Measurements from ENCODE around the gene ANKRD31.

The ANKRD31 gene

DNA sequence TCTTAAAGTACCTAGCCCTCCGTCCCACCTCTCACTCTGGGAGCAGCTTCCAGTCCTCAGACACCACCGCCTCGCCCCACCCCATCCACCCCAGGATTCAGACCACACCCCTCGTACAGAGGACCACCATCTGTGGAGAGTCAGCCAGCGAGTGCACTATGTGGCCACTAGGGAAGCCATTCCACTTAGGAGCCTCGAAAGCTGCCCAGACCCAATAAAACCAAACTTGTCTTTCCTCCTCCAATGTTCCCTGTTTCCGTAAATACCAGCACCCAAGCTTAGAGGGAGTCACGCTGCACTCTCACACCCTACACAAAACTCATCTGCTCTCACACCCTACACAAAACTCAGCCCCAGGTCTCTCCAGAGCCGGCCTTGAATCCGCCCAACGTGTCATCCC lies 186.3 kb downstream of the ANKRD31 start:
- ATAC-seq, result peak; percentile 57
- TF ChIP-seq, protein P1, sequence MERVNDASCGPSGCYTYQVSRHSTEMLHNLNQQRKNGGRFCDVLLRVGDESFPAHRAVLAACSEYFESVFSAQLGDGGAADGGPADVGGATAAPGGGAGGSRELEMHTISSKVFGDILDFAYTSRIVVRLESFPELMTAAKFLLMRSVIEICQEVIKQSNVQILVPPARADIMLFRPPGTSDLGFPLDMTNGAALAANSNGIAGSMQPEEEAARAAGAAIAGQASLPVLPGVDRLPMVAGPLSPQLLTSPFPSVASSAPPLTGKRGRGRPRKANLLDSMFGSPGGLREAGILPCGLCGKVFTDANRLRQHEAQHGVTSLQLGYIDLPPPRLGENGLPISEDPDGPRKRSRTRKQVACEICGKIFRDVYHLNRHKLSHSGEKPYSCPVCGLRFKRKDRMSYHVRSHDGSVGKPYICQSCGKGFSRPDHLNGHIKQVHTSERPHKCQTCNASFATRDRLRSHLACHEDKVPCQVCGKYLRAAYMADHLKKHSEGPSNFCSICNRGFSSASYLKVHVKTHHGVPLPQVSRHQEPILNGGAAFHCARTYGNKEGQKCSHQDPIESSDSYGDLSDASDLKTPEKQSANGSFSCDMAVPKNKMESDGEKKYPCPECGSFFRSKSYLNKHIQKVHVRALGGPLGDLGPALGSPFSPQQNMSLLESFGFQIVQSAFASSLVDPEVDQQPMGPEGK (CRISPR knock-in tag; IDR thresholded peaks at IDR 0.05; ENCODE audit: borderline replicate concordance), result no peak

DNA sequence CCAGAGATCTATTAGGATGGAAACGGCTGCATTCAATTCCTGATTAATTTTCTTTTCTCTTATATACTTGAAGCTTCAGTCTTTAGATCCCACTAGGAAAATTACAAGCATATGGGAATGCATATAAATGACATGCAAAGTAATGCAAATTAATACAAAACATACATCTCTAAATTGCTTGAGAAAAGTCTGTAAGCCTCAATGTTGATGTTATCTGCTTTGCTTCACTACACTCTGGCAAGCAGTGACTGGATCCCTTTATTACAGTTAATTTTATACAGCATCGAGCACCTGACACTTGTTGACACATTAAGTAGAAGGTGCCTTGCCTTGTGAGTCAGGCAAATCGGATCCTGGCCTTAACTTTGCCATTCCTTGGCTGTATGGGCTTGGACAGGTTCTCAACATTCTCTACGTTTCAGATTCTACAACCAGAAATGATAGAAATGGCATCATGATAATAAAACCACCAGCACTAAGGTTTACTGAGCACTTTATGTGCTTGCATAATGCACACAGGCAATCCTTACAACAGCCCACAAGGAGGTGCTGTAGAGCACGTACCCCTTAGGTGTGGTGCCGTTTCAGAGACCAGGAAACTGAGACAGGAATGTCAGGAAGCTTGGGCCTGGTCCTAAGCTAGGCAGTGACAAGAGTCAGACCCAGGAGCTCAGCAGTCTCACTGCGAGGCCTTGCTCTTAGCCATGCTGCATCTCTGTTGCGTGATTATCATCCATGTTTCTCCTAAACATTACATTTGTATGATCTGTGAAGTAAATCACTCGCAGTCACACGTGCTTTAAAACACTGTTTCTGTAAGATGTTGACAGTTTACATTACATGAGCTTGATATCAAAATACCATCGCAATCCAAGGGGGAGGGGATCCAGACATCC lies 187.0 kb downstream of the ANKRD31 start:
- peak; percentile 66 for ATAC-seq
- TF ChIP-seq ZNF565 (CRISPR knock-in tag; conservative IDR thresholded peaks at IDR 0.05; ENCODE audit: low read depth), result no peak
- TF ChIP-seq OSR1 (CRISPR knock-in tag; IDR thresholded peaks at IDR 0.05), result no peak
- no peak for TF ChIP-seq ARNTL (CRISPR knock-in tag; IDR thresholded peaks at IDR 0.05; ENCODE audit: borderline replicate concordance, low read depth)
- TF ChIP-seq, protein P1 (CRISPR knock-in tag; IDR thresholded peaks at IDR 0.05; ENCODE audit: borderline replicate concordance), result no peak

DNA sequence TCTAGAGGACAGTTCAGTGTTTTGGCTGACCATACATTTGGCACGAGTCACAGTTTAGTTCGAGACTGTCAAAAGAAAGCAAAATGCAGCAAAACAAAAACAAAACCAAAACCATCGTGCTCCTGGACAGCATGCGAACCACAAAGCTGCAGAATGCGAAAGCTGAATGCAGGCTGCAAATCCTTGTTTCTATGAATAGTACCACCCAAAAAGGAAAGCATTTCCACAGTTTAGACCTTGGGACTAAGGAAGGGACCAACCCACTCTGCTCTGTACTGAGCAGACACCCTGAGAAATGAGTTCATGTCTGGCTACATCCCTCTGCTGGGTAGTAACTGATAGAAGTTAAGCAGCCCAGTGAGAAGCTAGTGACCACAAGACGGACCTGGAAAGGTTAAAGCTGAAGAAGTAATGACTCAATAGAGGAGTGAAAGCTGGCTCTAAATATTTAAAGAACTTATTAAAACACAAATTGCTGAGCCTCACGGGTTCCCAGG lies 188.2 kb downstream of the ANKRD31 start:
- TF ChIP-seq, protein P2, sequence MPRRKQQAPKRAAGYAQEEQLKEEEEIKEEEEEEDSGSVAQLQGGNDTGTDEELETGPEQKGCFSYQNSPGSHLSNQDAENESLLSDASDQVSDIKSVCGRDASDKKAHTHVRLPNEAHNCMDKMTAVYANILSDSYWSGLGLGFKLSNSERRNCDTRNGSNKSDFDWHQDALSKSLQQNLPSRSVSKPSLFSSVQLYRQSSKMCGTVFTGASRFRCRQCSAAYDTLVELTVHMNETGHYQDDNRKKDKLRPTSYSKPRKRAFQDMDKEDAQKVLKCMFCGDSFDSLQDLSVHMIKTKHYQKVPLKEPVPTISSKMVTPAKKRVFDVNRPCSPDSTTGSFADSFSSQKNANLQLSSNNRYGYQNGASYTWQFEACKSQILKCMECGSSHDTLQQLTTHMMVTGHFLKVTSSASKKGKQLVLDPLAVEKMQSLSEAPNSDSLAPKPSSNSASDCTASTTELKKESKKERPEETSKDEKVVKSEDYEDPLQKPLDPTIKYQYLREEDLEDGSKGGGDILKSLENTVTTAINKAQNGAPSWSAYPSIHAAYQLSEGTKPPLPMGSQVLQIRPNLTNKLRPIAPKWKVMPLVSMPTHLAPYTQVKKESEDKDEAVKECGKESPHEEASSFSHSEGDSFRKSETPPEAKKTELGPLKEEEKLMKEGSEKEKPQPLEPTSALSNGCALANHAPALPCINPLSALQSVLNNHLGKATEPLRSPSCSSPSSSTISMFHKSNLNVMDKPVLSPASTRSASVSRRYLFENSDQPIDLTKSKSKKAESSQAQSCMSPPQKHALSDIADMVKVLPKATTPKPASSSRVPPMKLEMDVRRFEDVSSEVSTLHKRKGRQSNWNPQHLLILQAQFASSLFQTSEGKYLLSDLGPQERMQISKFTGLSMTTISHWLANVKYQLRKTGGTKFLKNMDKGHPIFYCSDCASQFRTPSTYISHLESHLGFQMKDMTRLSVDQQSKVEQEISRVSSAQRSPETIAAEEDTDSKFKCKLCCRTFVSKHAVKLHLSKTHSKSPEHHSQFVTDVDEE (CRISPR knock-in tag; IDR thresholded peaks at IDR 0.05), result no peak
- TF ChIP-seq, protein P3, sequence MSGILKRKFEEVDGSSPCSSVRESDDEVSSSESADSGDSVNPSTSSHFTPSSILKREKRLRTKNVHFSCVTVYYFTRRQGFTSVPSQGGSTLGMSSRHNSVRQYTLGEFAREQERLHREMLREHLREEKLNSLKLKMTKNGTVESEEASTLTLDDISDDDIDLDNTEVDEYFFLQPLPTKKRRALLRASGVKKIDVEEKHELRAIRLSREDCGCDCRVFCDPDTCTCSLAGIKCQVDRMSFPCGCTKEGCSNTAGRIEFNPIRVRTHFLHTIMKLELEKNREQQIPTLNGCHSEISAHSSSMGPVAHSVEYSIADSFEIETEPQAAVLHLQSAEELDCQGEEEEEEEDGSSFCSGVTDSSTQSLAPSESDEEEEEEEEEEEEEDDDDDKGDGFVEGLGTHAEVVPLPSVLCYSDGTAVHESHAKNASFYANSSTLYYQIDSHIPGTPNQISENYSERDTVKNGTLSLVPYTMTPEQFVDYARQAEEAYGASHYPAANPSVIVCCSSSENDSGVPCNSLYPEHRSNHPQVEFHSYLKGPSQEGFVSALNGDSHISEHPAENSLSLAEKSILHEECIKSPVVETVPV (CRISPR knock-in tag; IDR thresholded peaks at IDR 0.05), result no peak
- TF ChIP-seq, protein P1 (CRISPR knock-in tag; IDR thresholded peaks at IDR 0.05; ENCODE audit: borderline replicate concordance), result no peak
- no peak for TF ChIP-seq ZNF8 (CRISPR knock-in tag; IDR thresholded peaks at IDR 0.05)
- no peak for TF ChIP-seq RARB (CRISPR knock-in tag; IDR thresholded peaks at IDR 0.05)
- no peak for TF ChIP-seq OSR1 (CRISPR knock-in tag; IDR thresholded peaks at IDR 0.05)
- no peak for TF ChIP-seq ESRRG (CRISPR knock-in tag; IDR thresholded peaks at IDR 0.05)
- TF ChIP-seq ZC3H10 (CRISPR knock-in tag; IDR thresholded peaks at IDR 0.05), result no peak
- no peak for ATAC-seq

DNA sequence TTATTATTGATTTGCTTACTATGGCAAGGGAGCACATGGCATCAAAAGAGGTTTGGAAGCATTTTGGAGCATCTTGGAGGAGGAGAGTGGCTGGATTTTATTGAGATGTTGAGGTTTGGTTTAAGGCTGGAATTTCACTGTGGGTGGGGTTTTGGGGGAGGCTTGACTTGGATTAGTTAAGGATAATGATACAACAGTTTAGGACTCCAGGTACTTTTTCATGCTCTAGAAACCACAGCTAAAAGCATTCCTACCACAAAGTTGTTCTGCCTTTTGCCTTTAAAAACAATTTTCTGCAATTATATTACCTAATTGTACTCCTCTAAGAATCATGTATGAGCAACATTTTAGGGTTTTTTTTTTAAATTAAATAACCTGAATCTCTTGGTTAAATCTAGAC lies 189.3 kb downstream of the ANKRD31 start:
- no peak for ATAC-seq
- TF ChIP-seq ISL1 (CRISPR knock-in tag; IDR thresholded peaks at IDR 0.05), result no peak
- TF ChIP-seq TCF4 (CRISPR knock-in tag; IDR thresholded peaks at IDR 0.05; ENCODE audit: borderline replicate concordance), result no peak
- TF ChIP-seq BACH2 (CRISPR knock-in tag; IDR thresholded peaks at IDR 0.05; ENCODE audit: borderline replicate concordance), result no peak
- TF ChIP-seq GLIS3 (CRISPR knock-in tag; IDR thresholded peaks at IDR 0.05), result no peak
- no peak for TF ChIP-seq RARB (CRISPR knock-in tag; IDR thresholded peaks at IDR 0.05)
- TF ChIP-seq, protein P4, sequence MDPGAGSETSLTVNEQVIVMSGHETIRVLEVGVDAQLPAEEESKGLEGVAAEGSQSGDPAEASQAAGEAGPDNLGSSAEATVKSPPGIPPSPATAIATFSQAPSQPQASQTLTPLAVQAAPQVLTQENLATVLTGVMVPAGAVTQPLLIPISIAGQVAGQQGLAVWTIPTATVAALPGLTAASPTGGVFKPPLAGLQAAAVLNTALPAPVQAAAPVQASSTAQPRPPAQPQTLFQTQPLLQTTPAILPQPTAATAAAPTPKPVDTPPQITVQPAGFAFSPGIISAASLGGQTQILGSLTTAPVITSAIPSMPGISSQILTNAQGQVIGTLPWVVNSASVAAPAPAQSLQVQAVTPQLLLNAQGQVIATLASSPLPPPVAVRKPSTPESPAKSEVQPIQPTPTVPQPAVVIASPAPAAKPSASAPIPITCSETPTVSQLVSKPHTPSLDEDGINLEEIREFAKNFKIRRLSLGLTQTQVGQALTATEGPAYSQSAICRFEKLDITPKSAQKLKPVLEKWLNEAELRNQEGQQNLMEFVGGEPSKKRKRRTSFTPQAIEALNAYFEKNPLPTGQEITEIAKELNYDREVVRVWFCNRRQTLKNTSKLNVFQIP (CRISPR knock-in tag; IDR thresholded peaks at IDR 0.05; ENCODE audit: borderline replicate concordance, low read depth), result no peak
- no peak for TF ChIP-seq ZC3H10 (CRISPR knock-in tag; IDR thresholded peaks at IDR 0.05)
- no peak for TF ChIP-seq TOX (CRISPR knock-in tag; IDR thresholded peaks at IDR 0.05; ENCODE audit: borderline replicate concordance)
- TF ChIP-seq ZNF70 (CRISPR knock-in tag; IDR thresholded peaks at IDR 0.05), result no peak
- no peak for TF ChIP-seq ZNF8 (CRISPR knock-in tag; IDR thresholded peaks at IDR 0.05)
- TF ChIP-seq, protein P5, sequence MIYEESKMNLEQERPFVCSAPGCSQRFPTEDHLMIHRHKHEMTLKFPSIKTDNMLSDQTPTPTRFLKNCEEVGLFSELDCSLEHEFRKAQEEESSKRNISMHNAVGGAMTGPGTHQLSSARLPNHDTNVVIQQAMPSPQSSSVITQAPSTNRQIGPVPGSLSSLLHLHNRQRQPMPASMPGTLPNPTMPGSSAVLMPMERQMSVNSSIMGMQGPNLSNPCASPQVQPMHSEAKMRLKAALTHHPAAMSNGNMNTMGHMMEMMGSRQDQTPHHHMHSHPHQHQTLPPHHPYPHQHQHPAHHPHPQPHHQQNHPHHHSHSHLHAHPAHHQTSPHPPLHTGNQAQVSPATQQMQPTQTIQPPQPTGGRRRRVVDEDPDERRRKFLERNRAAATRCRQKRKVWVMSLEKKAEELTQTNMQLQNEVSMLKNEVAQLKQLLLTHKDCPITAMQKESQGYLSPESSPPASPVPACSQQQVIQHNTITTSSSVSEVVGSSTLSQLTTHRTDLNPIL (CRISPR knock-in tag; IDR thresholded peaks at IDR 0.05; ENCODE audit: low read depth), result no peak
- no peak for TF ChIP-seq ZFP30 (CRISPR knock-in tag; IDR thresholded peaks at IDR 0.05)
- TF ChIP-seq OSR1 (CRISPR knock-in tag; IDR thresholded peaks at IDR 0.05), result no peak
- TF ChIP-seq ZNF565 (CRISPR knock-in tag; conservative IDR thresholded peaks at IDR 0.05; ENCODE audit: low read depth), result no peak
- no peak for TF ChIP-seq ESRRG (CRISPR knock-in tag; IDR thresholded peaks at IDR 0.05)
- no peak for TF ChIP-seq ZFP3 (CRISPR knock-in tag; IDR thresholded peaks at IDR 0.05)
- no peak for TF ChIP-seq PPARA (CRISPR knock-in tag; IDR thresholded peaks at IDR 0.05; ENCODE audit: borderline replicate concordance)
- no peak for TF ChIP-seq ARNTL (CRISPR knock-in tag; IDR thresholded peaks at IDR 0.05; ENCODE audit: borderline replicate concordance, low read depth)
